HG02759 (cell line): Measurements from ENCODE around the gene SLC7A5.
"Not testable (repeated sequence)": the region's sequence is repeated elsewhere in the genome, so short reads cannot be mapped to it uniquely, and the experiment has no call there.

Experiments used
- ATAC-seq: cut with Tn5 transposase; IDR thresholded peaks from one replicate; pipeline ENCODE4 v1.9.1; 2021; ENCODE audit warnings: mild to moderate bottlenecking, moderate library complexity; ENCODE audit not compliant: unreplicated experiment

The SLC7A5 gene

GRCh38 chr16:87835882-87836331 is 33.4 kb downstream of the SLC7A5 start:
- ATAC-seq, result no peak

- ATAC-seq, result no peak
Measured at GRCh38 chr16:87834668-87835473, 34.4 kb downstream of the SLC7A5 start.

- no peak for ATAC-seq
Measured at GRCh38 chr16:87834005-87834667, 35.2 kb downstream of the SLC7A5 start.

GRCh38 chr16:87833548-87833947 is 35.8 kb downstream of the SLC7A5 start:
- no peak for ATAC-seq

GRCh38 chr16:87832741-87833502 is 36.4 kb downstream of the SLC7A5 start:
- ATAC-seq, result no peak

GRCh38 chr16:87832137-87832527 is 37.2 kb downstream of the SLC7A5 start:
- no peak for ATAC-seq

- ATAC-seq, result no peak
Measured at GRCh38 chr16:87831421-87832136, 37.7 kb downstream of the SLC7A5 start.

GRCh38 chr16:87830673-87831420 is 38.5 kb downstream of the SLC7A5 start:
- ATAC-seq, result no peak

GRCh38 chr16:87829988-87830672 is 39.2 kb downstream of the SLC7A5 start:
- no peak for ATAC-seq

GRCh38 chr16:87829622-87829980 is 39.7 kb downstream of the SLC7A5 start:
- ATAC-seq, result no peak

- ATAC-seq, result no peak
Measured at GRCh38 chr16:87828907-87829621, 40.2 kb downstream of the SLC7A5 start.

- ATAC-seq, result no peak
Measured at GRCh38 chr16:87828071-87828906, 41.0 kb downstream of the SLC7A5 start.

- ATAC-seq, result not testable (repeated sequence)
Measured at GRCh38 chr16:87827588-87827915, 41.8 kb downstream of the SLC7A5 start.

GRCh38 chr16:87826798-87827587 is 42.3 kb downstream of the SLC7A5 start:
- ATAC-seq, result no peak

GRCh38 chr16:87826407-87826797 is 42.9 kb downstream of the SLC7A5 start:
- ATAC-seq, result not testable (repeated sequence)

- ATAC-seq, result not testable (repeated sequence)
Measured at GRCh38 chr16:87825842-87826120, 43.5 kb downstream of the SLC7A5 start.

- no peak for ATAC-seq
Measured at GRCh38 chr16:87824991-87825841, 44.1 kb downstream of the SLC7A5 start.
